ENCODE results near the gene MAGED2. TPM values are rescaled to one million over a fixed set of nuclear protein-coding genes. Genes with fewer than 3 reads are reported as not detected.
"Not testable (repeated sequence)": the region's sequence is repeated elsewhere in the genome, so short reads cannot be mapped to it uniquely, and the experiment has no call there.

Gene MAGED2
- total RNA-seq, 1 donor from 2014 or later, result 52.1 TPM

- TF ChIP-seq CTCF (IDR thresholded peaks at IDR 0.05; ENCODE audit: insufficient read depth, low read length, severe bottlenecking), result peak; percentile 33
- no peak overlapping the region for H3K4me3 ChIP-seq (ENCODE audit: low read depth, low read length)
- no peak for FAIRE-seq
- DNase-seq (ENCODE audit: low read depth), result peak; percentile 8
- no peaks in the 10 kb centered on the region for H3K27me3 ChIP-seq (ENCODE audit: control insufficient read depth, insufficient read depth, low read length)
- no peaks in the 10 kb centered on the region for H3K36me3 ChIP-seq (ENCODE audit: control insufficient read depth, insufficient read depth, low read length)
Measured at GRCh38 chrX:54785901-54786300, 21.6 kb upstream of the MAGED2 start.

GRCh38 chrX:54786967-54787366, 20.6 kb upstream of the MAGED2 start:
- H3K27me3 ChIP-seq (ENCODE audit: control insufficient read depth, insufficient read depth, low read length), result no peaks in the 10 kb centered on the region
- peak; percentile 58 for TF ChIP-seq CTCF (IDR thresholded peaks at IDR 0.05; ENCODE audit: insufficient read depth, low read length, severe bottlenecking)
- no peak overlapping the region for H3K4me3 ChIP-seq (ENCODE audit: low read depth, low read length)
- DNase-seq (ENCODE audit: low read depth), result peak; percentile 22
- FAIRE-seq, result no peak
- H3K36me3 ChIP-seq (ENCODE audit: control insufficient read depth, insufficient read depth, low read length), result no peaks in the 10 kb centered on the region

GRCh38 chrX:54788446-54788845, 19.1 kb upstream of the MAGED2 start:
- FAIRE-seq, result no peak
- H3K27me3 ChIP-seq (ENCODE audit: control insufficient read depth, insufficient read depth, low read length), result no peaks in the 10 kb centered on the region
- no peaks in the 10 kb centered on the region for H3K36me3 ChIP-seq (ENCODE audit: control insufficient read depth, insufficient read depth, low read length)
- H3K4me3 ChIP-seq (ENCODE audit: low read depth, low read length), result no peak overlapping the region
- no peak for DNase-seq (ENCODE audit: low read depth)
- TF ChIP-seq CTCF (IDR thresholded peaks at IDR 0.05; ENCODE audit: insufficient read depth, low read length, severe bottlenecking), result no peak

- not testable (repeated sequence) for DNase-seq (ENCODE audit: low read depth); H3K27me3 ChIP-seq (ENCODE audit: control insufficient read depth, insufficient read depth, low read length); FAIRE-seq; H3K36me3 ChIP-seq (ENCODE audit: control insufficient read depth, insufficient read depth, low read length); H3K4me3 ChIP-seq (ENCODE audit: low read depth, low read length)
Measured at GRCh38 chrX:54789405-54789804, 18.1 kb upstream of the MAGED2 start.

- no peak for TF ChIP-seq CTCF (IDR thresholded peaks at IDR 0.05; ENCODE audit: insufficient read depth, low read length, severe bottlenecking)
- DNase-seq (ENCODE audit: low read depth) (no peak), FAIRE-seq (no peak)
Measured at GRCh38 chrX:54794028-54794427, 13.5 kb upstream of the MAGED2 start.

GRCh38 chrX:54794795-54795194, 12.8 kb upstream of the MAGED2 start:
- FAIRE-seq, result no peak
- no peak for TF ChIP-seq CTCF (IDR thresholded peaks at IDR 0.05; ENCODE audit: insufficient read depth, low read length, severe bottlenecking)
- no peaks in the 10 kb centered on the region for H3K36me3 ChIP-seq (ENCODE audit: control insufficient read depth, insufficient read depth, low read length)
- H3K4me3 ChIP-seq (ENCODE audit: low read depth, low read length), result no peak overlapping the region
- DNase-seq (ENCODE audit: low read depth), result no peak
- H3K27me3 ChIP-seq (ENCODE audit: control insufficient read depth, insufficient read depth, low read length), result no peaks in the 10 kb centered on the region

More at GRCh38 chrX:54794028-54794427, 13.5 kb upstream of the MAGED2 start:
- Histone ChIP-seq H3K36me3 (ENCODE audit: control insufficient read depth, insufficient read depth, low read length) (no peaks in the 10 kb centered on the region), H3K27me3 (ENCODE audit: control insufficient read depth, insufficient read depth, low read length) (no peaks in the 10 kb centered on the region), H3K4me3 (ENCODE audit: low read depth, low read length) (no peak overlapping the region)

Data from bronchial epithelial cell (primary cell).